GM18505 (cell line): ENCODE measurements around the gene COIL.

Source experiments
- ATAC-seq: cut with Tn5 transposase; IDR thresholded peaks from one replicate; pipeline ENCODE4 v1.9.1; 2021; ENCODE audit not compliant: unreplicated experiment
- POLR2A ChIP-seq: IDR thresholded peaks from 4 replicates; pipeline ENCODE4 v1.6.1; 2011; ENCODE audit warnings: borderline replicate concordance; ENCODE audit not compliant: insufficient read depth, insufficient read length; ENCODE audit errors: extremely low read depth

COIL gene

GRCh38 chr17:56894859-56895455, 65.9 kb downstream of the COIL start:
- no peak for ATAC-seq
- no peak for TF ChIP-seq POLR2A

- ATAC-seq = no peak
- TF ChIP-seq POLR2A = no peak
These were observed 67.3 kb downstream of the COIL start for GRCh38 chr17:56893503-56893902.

- TF ChIP-seq POLR2A = no peak
- ATAC-seq = no peak
These were observed 68.5 kb downstream of the COIL start for GRCh38 chr17:56892333-56892732.

GRCh38 chr17:56891751-56892150, 69.1 kb downstream of the COIL start:
- TF ChIP-seq POLR2A = no peak
- ATAC-seq = no peak

GRCh38 chr17:56890906-56891674, 69.8 kb downstream of the COIL start:
- ATAC-seq = no peak
- no peak for TF ChIP-seq POLR2A

- no peak for TF ChIP-seq POLR2A
- no peak for ATAC-seq
These were observed 70.5 kb downstream of the COIL start for GRCh38 chr17:56890390-56890789.
